ENCODE results near the gene TNNT3. TPM values are rescaled to one million over a fixed set of nuclear protein-coding genes. Genes with fewer than 3 reads are reported as not detected.

Gene TNNT3
- total and polyA plus RNA-seq, 10 donors: 0.64 to 4.9 (median 2.0) TPM; not detected in 1

DNA sequence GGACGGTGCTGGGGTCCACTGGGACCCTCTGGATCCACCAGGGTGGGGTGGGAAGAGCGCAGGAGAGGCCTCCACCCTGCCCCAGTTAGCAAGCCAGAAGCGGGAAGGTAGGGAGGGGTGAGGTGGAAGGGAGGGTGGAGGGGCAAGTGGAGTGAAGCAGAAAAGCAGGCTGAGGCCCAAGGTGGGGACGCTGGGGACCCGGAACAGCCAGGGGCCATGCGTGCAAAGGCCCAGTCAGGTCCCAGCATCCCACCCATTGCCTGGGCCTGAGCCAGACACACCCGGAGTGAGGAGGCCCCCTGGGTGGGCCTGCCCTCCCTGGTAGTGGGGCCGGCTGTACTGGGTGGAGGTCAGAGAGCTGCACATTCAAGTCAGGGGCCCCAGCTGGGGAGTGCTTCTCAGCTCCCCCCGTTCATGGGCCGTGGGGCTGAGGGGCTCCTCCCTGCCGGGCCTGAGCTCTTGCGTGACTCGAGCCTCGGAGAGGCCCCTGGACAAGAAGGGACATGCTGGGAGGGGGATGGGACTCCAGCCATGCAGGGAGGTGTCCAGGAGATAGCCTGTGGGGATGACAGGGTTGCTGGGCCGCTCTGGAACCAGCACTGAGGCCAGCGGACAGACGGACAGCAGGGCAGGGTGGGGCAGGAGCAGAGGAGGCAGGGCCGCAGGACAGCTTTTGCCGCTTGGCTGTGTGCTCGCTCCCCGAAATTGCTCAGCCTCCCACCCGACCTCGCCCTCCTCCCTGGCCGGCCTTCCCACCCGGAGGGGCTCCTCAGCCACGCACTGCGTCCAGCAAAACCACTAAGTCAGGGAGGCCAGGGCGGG is 7.7 kb downstream of the TNNT3 start:
- H3K27me3 ChIP-seq (replicated peaks in 1 of 7): peaks cover 0 to 45% (median 0%) of the 10 kb centered on the region in 7 donors
- no peak overlapping the region for H3K27ac ChIP-seq
- TF ChIP-seq POLR2A (IDR thresholded peaks at IDR 0.05): no peak
- TF ChIP-seq, protein P1, sequence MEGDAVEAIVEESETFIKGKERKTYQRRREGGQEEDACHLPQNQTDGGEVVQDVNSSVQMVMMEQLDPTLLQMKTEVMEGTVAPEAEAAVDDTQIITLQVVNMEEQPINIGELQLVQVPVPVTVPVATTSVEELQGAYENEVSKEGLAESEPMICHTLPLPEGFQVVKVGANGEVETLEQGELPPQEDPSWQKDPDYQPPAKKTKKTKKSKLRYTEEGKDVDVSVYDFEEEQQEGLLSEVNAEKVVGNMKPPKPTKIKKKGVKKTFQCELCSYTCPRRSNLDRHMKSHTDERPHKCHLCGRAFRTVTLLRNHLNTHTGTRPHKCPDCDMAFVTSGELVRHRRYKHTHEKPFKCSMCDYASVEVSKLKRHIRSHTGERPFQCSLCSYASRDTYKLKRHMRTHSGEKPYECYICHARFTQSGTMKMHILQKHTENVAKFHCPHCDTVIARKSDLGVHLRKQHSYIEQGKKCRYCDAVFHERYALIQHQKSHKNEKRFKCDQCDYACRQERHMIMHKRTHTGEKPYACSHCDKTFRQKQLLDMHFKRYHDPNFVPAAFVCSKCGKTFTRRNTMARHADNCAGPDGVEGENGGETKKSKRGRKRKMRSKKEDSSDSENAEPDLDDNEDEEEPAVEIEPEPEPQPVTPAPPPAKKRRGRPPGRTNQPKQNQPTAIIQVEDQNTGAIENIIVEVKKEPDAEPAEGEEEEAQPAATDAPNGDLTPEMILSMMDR (IDR thresholded peaks at IDR 0.05 in 8 of 11, conservative IDR thresholded peaks at IDR 0.05 in 3 of 11): no peak
- TF ChIP-seq POLR2AphosphoS5 (IDR thresholded peaks at IDR 0.05): no peak
- no peaks in the 10 kb centered on the region for H3K9me3 ChIP-seq
- 70 to 88% (median 76%) methylated on average over 17 to 28 of the region's 28 CpGs for WGBS, 5 donors
- intact Hi-C loops (cut with DNase I; ENCODE audit: low total_unique reads): no loop called here
- H3K4me3 ChIP-seq: no peak overlapping the region
- DNase-seq: no peak
- no peaks in the 10 kb centered on the region for H3K36me3 ChIP-seq
- peaks cover 0 to 9% (median 0%) of the 10 kb centered on the region in 6 donors for H3K4me1 ChIP-seq

DNA sequence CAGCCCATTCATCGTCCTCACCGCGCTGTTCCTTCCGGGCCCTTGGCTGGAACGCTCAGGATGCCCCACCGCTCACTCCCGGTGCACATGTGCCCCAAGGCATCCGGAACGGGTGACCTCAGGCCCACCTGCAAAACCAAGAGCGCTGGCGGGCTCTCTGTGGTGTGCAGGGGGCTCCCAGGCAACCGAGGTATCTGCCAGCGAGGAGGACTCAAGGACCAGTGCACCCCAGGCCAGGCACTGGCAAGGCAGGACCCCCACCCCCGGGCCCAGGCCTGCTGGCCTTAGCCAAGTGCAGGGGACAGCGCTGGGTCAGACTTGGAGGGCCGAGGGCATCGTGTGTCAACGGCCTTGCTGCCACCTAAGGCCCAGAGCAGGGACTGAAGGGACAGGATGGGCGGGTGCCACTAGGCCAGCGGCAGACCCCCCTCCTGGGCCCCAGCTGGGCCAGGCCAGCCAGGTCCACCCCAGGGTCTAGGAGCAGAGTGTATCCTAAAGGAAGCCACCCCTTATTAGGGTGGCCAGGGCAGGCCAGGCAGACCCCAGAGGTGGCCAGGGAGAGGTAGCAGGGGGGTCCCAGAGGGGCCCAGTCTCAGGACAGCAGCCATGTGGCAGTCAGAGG is 8.5 kb downstream of the TNNT3 start:
- no peak overlapping the region for H3K27ac ChIP-seq
- H3K4me3 ChIP-seq: no peak overlapping the region
- peaks cover 0 to 9% (median 0%) of the 10 kb centered on the region in 6 donors for H3K4me1 ChIP-seq

DNA sequence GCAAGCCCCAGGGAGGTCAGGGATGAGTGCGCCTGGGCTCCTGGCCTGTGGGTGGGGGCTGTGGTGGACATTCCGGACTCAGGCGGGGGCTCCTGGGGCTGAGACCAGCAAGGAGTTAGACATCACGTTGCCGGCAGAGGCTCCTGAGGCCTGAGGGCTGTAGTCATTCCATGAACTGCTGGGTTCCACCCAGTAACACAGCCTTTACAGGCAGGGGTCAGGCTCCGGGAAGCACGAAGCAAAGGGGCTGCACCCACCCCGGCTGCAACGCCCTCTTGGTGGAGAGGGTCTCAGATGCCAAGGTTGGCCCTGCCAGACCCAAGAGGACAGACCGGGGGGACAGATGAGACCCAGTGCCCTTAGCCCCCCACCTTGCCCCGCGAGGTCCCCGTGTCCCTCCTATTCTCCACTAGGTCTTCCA is 9.0 kb downstream of the TNNT3 start:
- no peak overlapping the region for H3K27ac ChIP-seq
- no peaks in the 10 kb centered on the region for H3K9me3 ChIP-seq
- WGBS, 5 donors: 79 to 96% (median 92%) methylated on average over 9 to 13 of the region's 13 CpGs
- H3K36me3 ChIP-seq: no peaks in the 10 kb centered on the region
- H3K4me1 ChIP-seq: peaks cover 0 to 9% (median 0%) of the 10 kb centered on the region in 6 donors
- H3K27me3 ChIP-seq (replicated peaks in 1 of 7): peaks cover 0 to 38% (median 0%) of the 10 kb centered on the region in 7 donors
- TF ChIP-seq, protein P1 (IDR thresholded peaks at IDR 0.05 in 8 of 11, conservative IDR thresholded peaks at IDR 0.05 in 3 of 11): no peak
- no peak for TF ChIP-seq POLR2AphosphoS5 (IDR thresholded peaks at IDR 0.05)
- no peak for TF ChIP-seq POLR2A (IDR thresholded peaks at IDR 0.05)
- intact Hi-C loops (cut with DNase I; ENCODE audit: low total_unique reads): no loop called here
- no peak for DNase-seq
- no peak overlapping the region for H3K4me3 ChIP-seq

More for the DNA sequence above, 8.5 kb downstream of the TNNT3 start:
- Histone ChIP-seq H3K9me3 (no peaks in the 10 kb centered on the region), H3K27me3 (replicated peaks in 1 of 7) (peaks cover 0 to 39% (median 0%) of the 10 kb centered on the region in 7 donors), H3K36me3 (no peaks in the 10 kb centered on the region)
- no peak for DNase-seq
- intact Hi-C loops (cut with DNase I; ENCODE audit: low total_unique reads): no loop called here
- WGBS, 5 donors: 75 to 90% (median 85%) methylated on average over 13 to 20 of the region's 20 CpGs
- TF ChIP-seq POLR2A (IDR thresholded peaks at IDR 0.05) (no peak), POLR2AphosphoS5 (IDR thresholded peaks at IDR 0.05) (no peak)
- TF ChIP-seq, protein P1 (IDR thresholded peaks at IDR 0.05 in 8 of 11, conservative IDR thresholded peaks at IDR 0.05 in 3 of 11): no peak
